ENCODE data around the gene MAP3K6.
A peak's percentile ranks its signal among the peaks of the same experiment; 100 is the strongest.

Gene MAP3K6

GRCh38 chr1:27332536-27333281 is 34.1 kb downstream of the MAP3K6 start:
- no peak for DNase-seq

DNA sequence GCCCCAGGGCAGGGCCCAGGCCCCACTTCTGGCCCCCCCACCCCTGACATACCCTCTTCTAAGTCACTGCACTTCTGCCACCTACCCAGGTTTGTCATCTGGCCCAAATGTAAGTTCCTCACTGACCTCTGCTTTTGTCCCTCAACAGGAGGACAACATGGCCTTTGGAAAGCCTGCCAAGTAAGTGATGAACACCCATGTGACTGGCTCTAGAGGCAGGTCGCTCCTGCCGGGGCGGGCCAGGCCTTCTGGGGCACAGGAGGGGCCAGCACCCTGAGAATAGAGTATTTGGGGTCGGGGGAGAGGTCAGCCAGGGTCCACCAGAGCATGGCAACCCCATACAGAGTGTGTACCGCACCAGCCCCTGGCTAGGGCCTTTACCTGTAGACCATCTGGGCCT is 34.8 kb downstream of the MAP3K6 start:
- DNase-seq = no peak

- DNase-seq = no peak
Observed at GRCh38 chr1:27331426-27331825, 35.3 kb downstream of the MAP3K6 start.

DNA sequence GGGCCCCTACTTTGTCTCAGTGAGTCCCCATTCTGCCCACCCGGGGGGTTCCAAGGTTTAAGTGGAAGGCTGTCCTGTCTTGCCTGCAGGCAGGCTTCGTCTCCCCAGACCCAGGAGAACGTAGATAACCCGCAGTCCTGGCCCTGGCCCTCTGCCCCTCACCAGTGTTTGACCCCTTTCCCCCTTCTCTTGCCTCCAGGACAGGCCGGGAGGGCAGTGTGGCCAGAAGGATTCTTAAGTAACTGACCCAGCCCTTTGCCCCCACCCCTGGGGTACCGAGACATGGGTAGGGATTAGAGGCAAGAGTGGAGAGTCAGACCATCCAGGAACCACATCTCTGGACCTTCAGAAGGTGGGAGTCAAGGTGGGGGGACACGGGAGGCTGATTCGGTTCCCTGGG is 36.0 kb downstream of the MAP3K6 start:
- no peak for DNase-seq

DNA sequence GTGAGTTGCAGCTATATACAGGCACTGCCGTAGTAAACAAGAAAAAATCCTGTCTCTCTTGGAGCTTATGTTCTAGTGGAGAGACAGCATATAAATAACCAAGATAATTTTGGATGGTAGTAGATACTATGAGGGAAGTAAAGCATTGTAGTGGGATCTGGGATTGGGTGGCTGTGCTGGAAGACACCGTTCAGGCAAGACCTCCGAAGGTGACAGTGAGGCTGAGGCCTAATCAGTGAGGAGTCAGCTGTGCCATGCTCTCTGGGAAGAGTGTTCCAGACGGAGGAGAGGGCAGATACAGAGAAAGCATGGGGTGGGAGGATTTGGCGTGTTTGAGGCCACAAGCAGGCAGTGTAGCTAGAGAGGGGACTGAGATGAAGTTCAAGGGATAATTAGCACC is 38.8 kb downstream of the MAP3K6 start:
- no peak for DNase-seq

DNA sequence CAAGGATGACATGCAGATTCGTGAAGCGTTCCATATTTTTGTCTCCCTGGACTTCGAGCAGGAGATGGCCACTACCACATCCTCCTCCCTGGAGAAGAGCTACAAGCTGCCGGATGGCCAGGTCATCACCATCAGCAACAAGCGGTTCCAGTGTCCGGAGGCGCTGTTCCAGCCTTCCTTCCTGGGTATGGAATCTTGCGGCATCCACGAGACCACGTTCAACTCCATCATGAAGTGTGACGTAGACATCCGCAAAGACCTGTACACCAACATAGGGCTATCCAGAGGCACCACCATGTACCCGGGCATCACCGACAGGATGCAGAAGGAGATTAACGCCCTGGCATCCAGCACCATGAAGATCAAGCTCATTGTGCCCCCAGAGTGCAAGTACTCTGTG is 41.5 kb downstream of the MAP3K6 start:
- no peak for DNase-seq

GRCh38 chr1:27322569-27323240 is 44.1 kb downstream of the MAP3K6 start:
- no peak for DNase-seq

DNA sequence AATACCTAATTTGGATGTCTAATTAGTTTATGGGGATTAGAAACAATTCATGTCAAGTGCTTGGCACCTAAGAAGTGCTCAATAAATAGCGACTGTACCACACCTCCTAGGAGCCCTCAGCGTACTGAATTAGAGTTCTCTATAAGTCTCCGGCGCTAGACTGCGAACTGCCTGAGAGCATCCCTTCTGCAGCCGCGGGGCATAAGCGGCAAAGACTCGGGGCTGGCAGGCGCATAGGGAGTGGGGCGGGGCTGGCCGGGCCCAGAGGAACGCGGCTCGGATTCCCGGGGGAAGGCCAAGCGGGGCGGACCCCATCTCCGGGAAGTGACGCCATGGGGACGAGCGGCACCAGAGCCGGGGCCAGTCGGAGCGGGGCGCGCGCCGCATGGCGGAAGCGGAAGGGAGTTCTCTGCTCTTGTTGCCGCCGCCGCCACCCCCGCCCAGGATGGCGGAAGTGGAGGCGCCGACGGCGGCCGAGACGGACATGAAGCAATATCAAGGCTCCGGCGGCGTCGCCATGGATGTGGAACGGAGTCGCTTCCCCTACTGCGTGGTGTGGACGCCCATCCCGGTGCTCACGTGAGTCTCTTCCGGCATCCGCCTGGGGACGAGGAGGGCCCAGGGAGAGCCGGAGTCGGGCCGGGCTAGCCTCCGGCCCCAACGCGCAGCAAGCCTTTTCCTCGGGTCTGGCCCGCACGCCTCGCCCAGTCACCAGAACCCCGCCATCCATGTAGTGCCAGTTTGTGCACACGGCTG is 44.8 kb downstream of the MAP3K6 start, which contains the start of gene TMEM222:
TMEM222 (plus strand) TSS at position 351 of the 756 bp plus-strand sequence; CDS start at position 386, 35 bp downstream.
- peak; percentile 97 for DNase-seq

DNA sequence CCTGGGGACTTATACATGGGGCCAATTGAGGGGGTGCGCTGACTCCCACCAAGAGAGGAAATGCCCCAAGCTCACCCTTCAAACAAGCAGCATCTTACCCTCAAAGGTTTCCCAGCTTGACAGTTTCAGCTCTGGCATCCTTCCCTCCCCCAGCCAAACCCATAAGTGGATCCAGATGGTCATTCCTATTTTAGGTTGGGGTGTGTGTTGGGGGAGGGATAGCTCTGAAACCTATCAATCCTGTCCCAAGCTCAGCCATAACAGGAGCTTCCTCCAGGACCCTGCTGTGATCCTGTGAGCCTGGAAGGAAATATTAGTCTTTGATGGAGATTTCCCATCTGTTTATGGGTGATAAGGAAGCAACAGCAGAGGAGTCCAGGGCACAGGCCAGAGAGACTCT is 48.2 kb downstream of the MAP3K6 start:
- no peak for DNase-seq

DNA sequence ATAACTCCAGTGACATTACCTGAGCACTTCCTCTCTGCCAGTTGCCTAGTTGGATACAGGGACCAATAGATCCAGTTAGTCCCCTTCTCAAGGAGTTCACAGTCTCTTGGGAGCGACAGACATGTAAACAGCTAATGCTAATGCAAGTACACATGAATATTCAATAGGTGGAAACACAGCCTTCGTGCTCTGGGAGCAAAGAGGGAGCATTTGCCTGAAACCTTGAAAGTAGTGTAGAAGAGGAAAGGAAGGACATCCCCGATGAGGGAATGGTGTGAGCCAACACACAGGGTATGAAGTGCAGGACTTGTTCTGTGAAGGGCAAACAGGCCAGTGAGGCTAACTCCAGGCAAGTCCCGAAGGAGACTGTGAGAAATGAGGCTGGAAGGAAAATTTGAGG is 48.6 kb downstream of the MAP3K6 start:
- no peak for DNase-seq

- DNase-seq = no peak
Observed at GRCh38 chr1:27316860-27317259, 49.9 kb downstream of the MAP3K6 start.

DNA sequence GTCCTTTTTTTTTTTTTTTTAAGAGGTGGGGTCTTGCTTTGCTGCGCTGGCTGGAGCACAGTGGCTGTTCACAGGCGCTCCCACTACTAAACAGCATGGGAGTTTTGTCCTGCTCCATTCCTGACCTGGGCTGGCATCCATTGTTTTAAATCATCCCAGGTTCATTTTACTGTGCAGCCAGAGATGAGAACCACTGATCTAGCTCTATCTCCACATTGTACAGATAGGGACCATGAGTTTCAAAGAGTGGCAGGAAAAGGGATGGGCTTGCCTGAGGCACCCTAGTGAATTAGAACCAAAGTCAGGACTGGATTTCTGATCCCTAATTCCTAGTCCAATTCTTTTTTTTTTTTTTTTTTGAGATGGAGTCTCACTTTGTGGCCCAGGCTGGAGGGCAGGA is 52.0 kb downstream of the MAP3K6 start:
- no peak for DNase-seq

DNA sequence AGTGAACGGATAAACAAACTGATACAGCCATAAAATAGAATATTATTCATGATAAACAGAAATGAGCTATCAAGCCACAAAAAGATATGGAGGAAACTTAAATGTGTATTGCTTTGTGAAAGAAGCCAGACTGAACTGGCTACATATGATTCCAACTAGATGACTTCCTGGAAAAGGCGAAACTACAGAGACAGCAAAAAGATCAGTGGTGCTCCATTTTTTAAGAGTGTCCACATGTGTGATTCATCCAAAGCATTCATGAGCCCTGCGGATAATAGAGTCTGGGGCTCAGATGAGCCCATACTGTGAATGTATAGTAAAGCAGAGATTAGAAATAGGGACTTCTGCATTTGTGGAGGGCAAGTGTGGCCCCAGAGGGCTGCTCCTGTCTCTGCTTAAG is 52.6 kb downstream of the MAP3K6 start:
- no peak for DNase-seq

GRCh38 chr1:27307874-27308598 is 58.7 kb downstream of the MAP3K6 start:
- no peak for DNase-seq

- no peak for DNase-seq
Observed at GRCh38 chr1:27306892-27307761, 59.6 kb downstream of the MAP3K6 start.

DNA sequence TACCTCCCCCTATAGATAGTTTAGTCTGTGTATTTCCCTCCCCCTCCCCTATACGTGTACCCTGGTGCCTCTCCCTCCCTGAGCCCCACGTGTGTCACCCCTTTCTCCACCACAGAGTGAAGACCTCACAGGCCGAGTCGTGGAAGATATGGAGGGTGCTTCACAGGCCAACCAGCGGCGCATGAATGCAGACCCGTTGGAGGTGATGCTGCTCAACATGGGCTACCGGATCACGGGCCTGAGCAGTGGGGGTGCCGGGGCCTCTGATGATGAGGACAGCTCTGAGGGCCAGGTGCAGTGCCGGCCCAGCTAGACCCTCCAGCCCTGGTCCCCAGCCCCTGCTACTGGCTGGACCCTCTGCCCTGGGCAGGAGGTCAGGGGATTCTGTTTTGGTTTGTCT is 60.7 kb downstream of the MAP3K6 start:
- no peak for DNase-seq

Data from left hindlimb (tissue), 1 donor.